ENCODE results near the gene MXD1.

DNA sequence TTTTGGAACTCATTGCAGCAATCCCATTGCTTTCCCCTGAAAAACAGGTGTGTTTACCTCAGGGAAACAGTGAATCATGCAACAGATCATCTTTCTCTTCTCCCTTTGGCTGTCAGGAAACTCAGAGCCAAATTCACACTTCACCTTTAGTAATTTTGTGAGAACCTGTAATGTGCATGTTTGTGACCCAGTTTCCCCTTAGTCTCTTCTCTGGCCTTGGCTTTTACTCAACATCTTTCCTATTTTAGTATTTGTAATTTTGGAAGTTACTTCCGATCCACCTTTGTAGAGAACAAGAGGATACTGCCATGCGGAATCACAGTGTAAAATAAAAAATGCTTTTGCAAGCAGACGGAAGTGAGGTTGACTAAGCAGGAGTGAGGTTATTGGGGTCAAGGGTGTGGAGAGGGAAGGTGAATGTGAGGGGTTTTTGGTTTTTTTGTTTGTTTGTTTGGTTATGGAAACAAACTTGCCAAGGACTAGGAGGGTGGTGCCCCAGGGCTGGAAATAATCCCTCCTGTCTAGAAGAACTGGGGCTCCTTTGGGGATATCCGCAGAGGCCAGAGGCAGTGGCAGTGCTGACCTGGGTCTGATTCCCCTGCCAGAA, 32.5 kb downstream of the MXD1 start:
- TF ChIP-seq, protein P1, sequence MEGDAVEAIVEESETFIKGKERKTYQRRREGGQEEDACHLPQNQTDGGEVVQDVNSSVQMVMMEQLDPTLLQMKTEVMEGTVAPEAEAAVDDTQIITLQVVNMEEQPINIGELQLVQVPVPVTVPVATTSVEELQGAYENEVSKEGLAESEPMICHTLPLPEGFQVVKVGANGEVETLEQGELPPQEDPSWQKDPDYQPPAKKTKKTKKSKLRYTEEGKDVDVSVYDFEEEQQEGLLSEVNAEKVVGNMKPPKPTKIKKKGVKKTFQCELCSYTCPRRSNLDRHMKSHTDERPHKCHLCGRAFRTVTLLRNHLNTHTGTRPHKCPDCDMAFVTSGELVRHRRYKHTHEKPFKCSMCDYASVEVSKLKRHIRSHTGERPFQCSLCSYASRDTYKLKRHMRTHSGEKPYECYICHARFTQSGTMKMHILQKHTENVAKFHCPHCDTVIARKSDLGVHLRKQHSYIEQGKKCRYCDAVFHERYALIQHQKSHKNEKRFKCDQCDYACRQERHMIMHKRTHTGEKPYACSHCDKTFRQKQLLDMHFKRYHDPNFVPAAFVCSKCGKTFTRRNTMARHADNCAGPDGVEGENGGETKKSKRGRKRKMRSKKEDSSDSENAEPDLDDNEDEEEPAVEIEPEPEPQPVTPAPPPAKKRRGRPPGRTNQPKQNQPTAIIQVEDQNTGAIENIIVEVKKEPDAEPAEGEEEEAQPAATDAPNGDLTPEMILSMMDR (IDR thresholded peaks at IDR 0.05; ENCODE audit: low read depth, low read length), result no peak
- TF ChIP-seq POLR2A (IDR thresholded peaks at IDR 0.05; ENCODE audit: extremely low read depth, insufficient read length), result no peak
- TF ChIP-seq, protein P2, sequence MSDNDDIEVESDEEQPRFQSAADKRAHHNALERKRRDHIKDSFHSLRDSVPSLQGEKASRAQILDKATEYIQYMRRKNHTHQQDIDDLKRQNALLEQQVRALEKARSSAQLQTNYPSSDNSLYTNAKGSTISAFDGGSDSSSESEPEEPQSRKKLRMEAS (IDR thresholded peaks at IDR 0.05; ENCODE audit: low read depth, low read length), result no peak
